HL-60/S4 treated with retinoic acid at 250 ng/mL for 4 days and 3 days (cell line): ENCODE results near the gene SCLY.

ENCODE experiments used
- in situ Hi-C: fragments of 300-500 bp; cut with MboI; formaldehyde crosslinking; loops from 2 replicates; pipeline ENCODE4 v1.7.0; 2022; ENCODE audit warnings: low sequenced_read_pairs

The SCLY gene

GRCh38 chr2:238123218-238123971, 62.6 kb downstream of the SCLY start:
- in situ Hi-C loops, result loop anchor here (25.0 kb wide), 1 partner anchor 261 kb away; the partner anchor contains the start of gene RAMP1

GRCh38 chr2:238123991-238124470, 63.2 kb downstream of the SCLY start:
- in situ Hi-C loops, result loop anchor here (25.0 kb wide), 1 partner anchor 262 kb away; the partner anchor contains the start of gene RAMP1

- in situ Hi-C loops, result loop anchor here (25.0 kb wide), 1 partner anchor 262 kb away; the partner anchor contains the start of gene RAMP1
Measured at GRCh38 chr2:238124488-238125126, 63.8 kb downstream of the SCLY start.

- in situ Hi-C loops, result no loop called here
Measured at GRCh38 chr2:238125127-238125885, 64.5 kb downstream of the SCLY start.

- in situ Hi-C loops, result no loop called here
Measured at GRCh38 chr2:238126338-238126737, 65.5 kb downstream of the SCLY start.

GRCh38 chr2:238126775-238127164, 66.0 kb downstream of the SCLY start:
- in situ Hi-C loops, result no loop called here

- in situ Hi-C loops, result no loop called here
Measured at GRCh38 chr2:238127165-238128060, 66.6 kb downstream of the SCLY start.

- in situ Hi-C loops, result no loop called here
Measured at GRCh38 chr2:238128061-238128440, 67.2 kb downstream of the SCLY start.

GRCh38 chr2:238128534-238129001, 67.8 kb downstream of the SCLY start:
- in situ Hi-C loops, result no loop called here

GRCh38 chr2:238129166-238130010, 68.6 kb downstream of the SCLY start:
- in situ Hi-C loops, result no loop called here

GRCh38 chr2:238130111-238130695, 69.4 kb downstream of the SCLY start:
- in situ Hi-C loops, result no loop called here

GRCh38 chr2:238130696-238131628, 70.2 kb downstream of the SCLY start:
- in situ Hi-C loops, result no loop called here

- in situ Hi-C loops, result no loop called here
Measured at GRCh38 chr2:238131761-238132462, 71.1 kb downstream of the SCLY start.

GRCh38 chr2:238132463-238133450, 72.0 kb downstream of the SCLY start:
- in situ Hi-C loops, result no loop called here

- in situ Hi-C loops, result no loop called here
Measured at GRCh38 chr2:238133499-238134392, 72.9 kb downstream of the SCLY start.
